Measurements from ENCODE around the gene WDR18.

- TF ChIP-seq CTCF (IDR thresholded peaks at IDR 0.05) (no peak), POLR2AphosphoS5 (IDR thresholded peaks at IDR 0.05; ENCODE audit: low read depth, low read length) (no peak)
Measured at GRCh38 chr19:1037621-1038064, 53.5 kb downstream of the WDR18 start.
